Retina (tissue), 1 donor: ENCODE data around the gene HEMK1.

Experiments used
- DNase-seq: peaks from one replicate; pipeline ENCODE4 v3.0.0-alpha.2; 2016

HEMK1 gene

DNA sequence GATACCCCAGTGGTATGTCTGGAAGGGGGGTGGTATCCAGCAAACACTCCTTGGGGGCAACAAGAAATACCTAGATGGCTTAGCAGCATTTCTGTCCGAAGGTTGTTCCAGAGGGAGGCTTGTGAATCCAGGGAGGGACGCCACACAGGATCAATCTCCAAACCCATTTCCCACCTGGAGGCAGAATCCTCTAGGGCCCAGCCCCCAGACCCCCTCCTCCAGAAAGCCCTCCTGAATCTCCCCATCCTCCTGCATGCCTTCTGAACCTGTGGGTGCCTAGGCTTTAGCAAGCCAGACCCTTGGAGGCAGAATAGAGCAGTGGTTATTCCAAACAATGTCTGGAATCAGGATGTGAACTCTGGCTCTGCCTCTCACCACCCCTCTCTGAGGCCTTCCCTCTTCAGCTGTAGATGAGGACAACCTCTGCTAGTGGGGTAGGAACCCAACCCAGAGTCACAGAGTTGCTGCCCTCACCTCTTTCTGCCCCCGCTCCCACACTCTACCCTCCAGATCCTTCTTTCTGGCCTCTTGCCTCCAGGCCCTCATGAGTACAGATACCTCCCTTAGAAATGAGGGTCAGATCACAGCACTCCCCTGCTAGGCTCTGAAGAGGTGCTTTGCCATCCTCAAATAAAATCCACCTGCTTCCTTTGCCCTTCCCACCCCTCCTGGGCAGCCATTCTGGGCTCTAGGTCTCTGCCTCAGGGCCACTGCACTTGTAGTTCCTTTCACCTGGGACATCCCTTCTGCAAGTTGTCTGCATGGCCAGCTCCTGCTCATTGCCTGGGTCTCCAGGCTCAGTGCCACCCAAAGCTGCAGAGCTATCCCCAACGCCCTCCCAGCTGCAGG is 34.2 kb downstream of the HEMK1 start:
- no peak for DNase-seq

GRCh38 chr3:50604110-50604621 is 34.8 kb downstream of the HEMK1 start:
- no peak for DNase-seq

DNA sequence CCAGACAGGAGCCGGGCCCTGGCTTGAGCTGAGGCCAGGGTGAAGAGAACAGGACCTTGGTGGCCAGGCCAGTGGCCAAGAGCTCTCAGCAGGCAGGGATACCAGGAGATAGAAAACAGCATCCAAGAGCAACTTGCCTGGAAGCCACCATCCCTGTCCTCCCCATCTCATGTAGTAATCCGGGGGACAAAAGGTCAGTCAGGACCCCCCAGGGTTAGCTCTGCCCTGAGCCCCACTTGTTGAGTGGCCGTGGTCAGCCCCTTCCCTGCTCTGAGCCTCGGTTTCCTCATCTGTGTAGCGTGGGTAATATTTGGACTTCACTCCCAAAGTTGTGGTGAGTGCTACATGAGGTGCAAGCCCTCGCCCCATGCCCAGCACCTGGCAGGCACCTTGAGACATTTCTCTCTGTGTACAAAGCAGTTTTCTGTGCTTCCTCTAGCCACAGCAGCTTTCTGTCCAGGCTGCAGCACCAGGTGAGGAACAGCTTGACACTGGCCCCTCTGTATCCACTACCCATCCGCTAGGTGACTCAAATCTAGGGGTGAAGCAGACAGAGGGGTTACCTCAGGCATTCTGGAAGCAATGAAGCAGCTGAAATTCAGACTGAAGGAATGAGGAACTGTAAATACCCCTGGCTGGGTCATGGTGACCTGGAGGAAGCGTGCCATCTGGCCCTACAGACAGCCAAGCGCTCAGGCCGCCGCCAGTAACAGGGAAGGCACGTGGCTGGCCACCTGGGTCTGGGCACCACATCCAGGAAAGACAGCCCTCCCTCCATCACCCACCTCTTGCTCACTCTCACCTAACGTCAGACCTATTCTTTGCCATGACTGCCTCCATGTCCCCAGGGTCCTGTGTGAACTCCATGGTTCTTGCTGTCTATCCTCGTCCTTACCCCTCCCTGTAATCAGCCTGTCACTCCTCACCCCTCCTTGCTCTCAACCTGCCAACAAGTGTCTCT is 35.6 kb downstream of the HEMK1 start:
- DNase-seq, result no peak

DNA sequence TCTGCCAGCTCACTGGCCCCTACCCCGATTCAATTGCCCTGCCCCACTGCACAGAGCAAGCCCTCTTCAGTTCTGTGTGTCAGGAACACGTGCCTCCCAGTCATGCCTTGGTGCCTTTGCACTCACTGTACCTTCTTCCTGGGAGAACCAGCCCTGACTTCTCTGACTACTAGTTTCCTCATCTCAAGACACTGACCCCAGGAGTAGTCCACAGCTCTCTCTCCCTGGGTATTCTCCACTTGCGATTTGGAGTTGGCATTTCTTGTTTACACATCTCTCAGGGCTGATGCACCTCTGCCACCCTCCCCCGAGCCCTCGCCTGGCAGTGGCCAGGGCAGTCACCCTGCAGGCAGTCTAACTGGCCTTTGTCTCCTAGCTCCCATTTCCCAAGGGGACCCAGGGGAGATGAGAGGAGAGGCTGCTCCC is 36.6 kb downstream of the HEMK1 start:
- DNase-seq, result no peak

DNA sequence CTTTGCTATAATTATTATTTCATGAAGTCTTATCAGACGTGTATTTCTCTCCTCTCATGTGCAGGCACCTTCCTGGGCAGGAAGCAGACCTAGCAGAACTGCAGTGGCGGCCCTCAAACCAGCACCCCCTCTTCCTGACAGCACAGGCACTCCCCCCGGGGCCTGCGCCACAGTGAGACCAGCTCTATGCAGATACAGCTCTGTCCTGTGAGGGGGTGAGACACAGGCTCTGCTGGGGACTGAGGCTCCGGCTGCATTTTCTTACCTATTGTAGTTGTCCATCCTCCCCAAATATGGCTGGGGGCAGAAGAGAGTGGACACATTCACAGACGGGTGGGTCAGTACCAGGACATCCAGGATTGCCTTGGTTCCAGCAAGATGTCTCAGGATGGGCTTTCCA is 37.3 kb downstream of the HEMK1 start:
- no peak for DNase-seq

GRCh38 chr3:50607271-50608091 is 38.2 kb downstream of the HEMK1 start:
- no peak for DNase-seq

DNA sequence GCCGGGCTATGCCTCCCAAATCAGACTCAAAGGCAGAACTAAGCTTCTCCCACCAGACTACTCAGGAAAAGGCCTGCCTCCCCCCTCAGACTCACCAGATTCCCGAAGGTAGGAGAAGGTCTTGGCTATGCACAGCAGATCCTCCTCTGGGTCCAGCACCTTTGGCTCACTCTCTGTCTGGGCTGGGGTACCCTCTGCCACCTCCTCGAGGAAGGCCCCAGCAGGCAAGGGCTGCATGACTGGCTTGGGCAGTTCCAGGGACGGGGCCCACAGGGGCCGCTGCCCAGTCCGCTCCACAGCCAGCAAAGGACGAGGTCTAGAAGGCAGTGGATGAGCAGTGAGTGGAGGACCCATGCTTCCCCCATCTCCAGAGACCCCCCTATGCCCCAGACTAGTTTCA is 39.0 kb downstream of the HEMK1 start:
- no peak for DNase-seq

- DNase-seq, result no peak
Observed at GRCh38 chr3:50609071-50609762, 39.9 kb downstream of the HEMK1 start.

- DNase-seq, result no peak
Observed at GRCh38 chr3:50609763-50610085, 40.4 kb downstream of the HEMK1 start.

GRCh38 chr3:50610181-50610971 is 41.1 kb downstream of the HEMK1 start:
- no peak for DNase-seq

DNA sequence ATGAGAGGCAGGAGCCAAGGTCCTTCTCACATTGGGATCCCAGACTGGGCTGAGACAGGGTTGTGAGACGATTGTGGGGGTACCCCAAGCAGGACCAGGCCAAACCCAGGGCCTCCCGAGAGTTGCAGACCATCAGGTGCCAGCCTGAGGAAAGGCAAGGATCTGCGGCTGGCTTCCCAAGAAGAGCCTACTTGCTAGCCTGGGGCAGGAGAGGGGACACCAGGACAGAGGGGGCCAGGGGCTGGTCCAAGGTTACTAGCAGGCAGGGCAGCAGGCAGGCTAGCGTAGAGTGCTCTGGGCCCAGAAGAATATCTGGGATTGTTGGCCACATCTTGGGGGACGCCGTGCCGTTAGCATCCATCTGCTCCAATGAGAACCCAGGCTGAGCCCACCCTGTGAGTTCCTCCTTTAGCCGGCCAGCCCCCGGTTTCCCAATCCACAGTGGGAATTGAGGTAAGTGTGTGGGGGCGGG is 41.7 kb downstream of the HEMK1 start:
- no peak for DNase-seq

DNA sequence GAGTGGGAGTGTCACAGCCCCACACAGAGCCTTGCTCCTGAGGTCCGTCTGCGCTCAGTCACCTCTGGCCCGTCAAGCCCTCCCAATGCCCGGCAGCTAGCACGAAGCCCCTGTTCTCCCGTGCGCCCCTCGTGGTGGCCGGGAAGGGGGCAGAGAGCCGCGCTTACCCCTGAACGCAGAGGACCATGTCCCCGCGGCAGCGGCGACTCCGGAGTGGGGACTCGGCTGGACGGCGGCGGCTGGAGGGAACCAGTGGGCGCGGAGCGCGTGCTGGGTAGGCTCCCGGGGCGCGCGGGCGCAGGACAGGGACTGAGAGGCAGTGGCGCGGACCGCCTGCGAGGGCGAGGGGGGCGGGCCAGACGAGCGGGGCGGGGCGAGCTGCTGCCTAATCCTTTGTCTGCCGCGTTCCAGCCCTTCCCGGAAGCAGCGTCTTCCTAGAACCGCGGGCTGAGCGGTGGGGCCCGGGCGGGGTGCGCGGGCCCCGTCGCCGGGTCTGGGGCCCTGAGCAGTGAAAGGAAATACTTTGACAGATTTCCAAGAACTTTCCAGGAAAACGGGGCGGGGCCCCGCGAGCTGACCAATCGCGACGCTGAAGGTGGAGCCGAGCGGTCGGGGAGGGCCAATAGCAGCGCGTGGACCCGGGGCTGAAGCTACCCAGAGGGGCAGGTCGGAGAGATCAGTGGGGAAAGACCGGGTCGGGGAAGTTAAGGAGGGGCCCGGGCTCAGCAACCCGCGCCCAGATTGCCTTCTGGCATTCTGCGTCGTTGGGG is 42.3 kb downstream of the HEMK1 start, which contains the start of gene CISH:
Gene CISH (minus strand): TSS at position 311 of the 770 bp plus-strand sequence. CDS start 124 bp downstream, at position 187.
- DNase-seq, result peak; percentile 96

GRCh38 chr3:50612234-50612882 is 43.0 kb downstream of the HEMK1 start:
- no peak for DNase-seq

DNA sequence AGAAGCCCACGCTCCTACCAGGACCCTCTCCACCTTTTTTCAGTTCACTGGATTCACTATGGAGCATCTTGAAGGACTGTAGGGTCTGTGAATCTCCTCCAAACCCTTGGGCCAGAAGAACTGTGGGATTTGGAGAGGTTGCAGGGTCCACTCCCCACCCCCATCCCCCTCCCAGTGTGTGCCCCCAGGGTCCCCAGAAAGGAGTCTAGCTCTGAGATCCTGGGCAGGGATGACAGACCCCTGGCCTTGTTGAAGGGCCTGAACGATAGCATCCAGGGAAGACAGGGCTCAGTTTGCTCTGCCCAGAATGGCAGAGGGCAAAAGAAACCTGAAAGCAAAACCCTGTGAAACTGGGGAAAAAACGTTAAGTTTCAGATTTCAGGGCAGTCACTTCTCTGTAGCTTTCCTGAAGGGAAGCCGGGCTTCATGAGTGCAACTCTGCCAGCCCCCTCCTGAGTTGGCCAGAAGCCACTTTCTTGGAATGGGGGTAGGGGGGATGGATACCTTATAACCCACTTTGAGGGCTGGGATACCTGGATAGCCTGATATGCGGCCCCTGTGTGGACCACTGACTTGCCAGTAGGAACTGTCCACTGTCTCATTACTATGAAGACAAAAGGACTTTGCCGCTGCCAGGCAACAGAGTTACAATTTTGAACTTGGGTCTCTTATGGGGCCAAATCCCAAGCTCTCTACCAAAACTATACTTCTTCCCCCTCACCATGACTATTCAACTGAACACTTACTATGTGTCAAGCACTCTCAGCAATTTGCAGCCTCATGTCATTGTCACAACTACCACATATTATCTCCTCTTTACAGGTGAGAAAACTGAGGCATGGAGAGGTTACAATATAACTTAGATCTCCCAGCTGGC is 43.9 kb downstream of the HEMK1 start:
- DNase-seq, result no peak

DNA sequence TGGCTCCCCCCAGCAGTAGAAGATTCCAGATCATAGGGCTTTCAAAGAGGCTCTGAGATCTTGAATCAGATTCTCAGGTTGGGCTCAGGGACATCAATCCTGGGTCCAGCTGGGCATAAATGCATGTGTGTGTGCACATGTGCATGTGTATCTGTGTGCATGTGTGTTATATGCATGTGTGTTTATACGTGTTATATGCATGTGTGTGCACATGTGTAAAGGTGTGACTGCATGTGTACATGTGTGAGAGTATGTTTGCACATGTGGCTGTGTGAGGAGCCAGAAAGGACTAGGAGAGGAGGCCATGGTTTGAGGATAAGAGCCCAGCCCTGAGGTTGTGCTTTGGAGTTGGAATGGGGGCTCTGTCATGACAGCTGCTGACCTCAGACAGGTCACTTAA is 45.9 kb downstream of the HEMK1 start:
- no peak for DNase-seq

DNA sequence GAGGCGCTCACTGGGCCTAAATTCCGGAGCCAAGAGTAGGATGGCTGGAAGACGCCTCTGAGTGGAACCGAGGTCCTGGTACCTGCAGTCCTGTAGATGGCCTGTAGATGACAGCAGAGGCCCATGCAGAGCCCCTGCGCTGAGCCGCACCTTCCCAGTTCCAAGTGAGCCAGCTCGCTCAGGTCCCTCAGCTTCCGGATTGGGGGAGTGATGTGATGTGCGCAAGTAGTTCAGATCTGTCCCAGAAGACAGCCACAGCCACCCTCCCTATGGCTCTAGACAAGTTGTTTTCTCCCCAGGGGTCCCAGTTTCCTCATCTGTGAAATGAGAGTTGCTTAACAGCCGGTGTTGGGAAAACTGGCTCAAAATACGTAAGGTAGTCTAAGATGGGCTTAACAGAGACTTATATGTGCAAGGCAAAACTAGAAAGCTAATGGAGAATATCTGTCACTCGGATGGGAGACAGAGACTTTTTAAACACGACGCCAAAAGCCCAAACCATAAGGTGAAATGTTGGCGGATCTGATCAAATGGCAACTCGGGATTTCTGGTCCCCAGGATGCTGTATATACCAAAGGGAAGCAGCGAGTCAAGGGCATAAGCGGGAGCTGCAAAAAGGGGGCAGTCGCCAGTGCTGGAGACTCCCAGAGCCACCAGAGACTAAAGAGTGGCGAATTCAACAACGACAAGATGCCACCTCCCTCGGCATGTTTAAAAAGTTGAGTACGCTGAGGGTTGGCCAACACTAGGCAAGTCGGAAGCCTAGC is 46.9 kb downstream of the HEMK1 start:
- DNase-seq, result peak; percentile 90

DNA sequence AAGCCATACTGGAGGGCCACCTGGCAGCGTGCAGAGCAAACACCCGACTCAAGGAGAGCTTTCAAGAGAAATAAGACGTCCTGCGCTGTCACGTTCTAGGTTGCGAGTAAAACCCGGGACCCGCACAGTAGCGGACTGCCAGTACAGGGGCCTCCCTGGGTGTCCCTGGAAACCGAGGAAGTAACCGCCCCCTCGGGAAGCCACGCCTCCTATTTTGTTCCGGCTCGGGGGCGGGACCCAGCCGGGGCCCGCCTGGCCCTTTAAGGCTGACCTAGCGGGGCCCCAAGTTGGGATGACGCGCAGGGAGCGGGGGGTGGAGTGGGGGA is 47.4 kb downstream of the HEMK1 start:
- peak; percentile 93 for DNase-seq
